GM12872 (cell line): ENCODE measurements around the gene GALNT13.

ENCODE experiments used
- TF ChIP-seq, protein P1 (sequence below): IDR thresholded peaks from 3 replicates; pipeline ENCODE4 v1.5.1; 2011; ENCODE audit warnings: low read depth, mild to moderate bottlenecking, low read length, moderate library complexity; ENCODE audit not compliant: insufficient read depth

Gene GALNT13

DNA sequence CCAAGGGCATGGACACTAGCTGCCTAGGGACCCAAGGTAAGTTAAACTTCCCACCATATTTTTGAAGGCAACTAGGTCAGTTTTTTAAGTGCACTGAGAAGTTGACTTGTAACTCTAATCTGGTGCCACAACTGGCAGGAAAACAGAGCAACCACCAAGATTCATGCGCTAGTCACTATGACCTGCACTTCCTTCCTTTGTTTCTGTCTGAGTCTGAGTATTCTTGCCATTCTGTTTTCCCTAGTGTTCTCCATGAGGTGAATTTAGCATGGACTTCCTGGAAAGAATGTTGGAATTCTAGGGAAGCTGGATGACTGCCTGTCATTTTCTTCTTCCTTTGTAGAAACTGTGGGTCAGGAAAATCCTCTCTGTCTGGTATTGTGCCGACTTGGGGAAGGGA, 249.0 kb downstream of the GALNT13 start:
- TF ChIP-seq, protein P1, sequence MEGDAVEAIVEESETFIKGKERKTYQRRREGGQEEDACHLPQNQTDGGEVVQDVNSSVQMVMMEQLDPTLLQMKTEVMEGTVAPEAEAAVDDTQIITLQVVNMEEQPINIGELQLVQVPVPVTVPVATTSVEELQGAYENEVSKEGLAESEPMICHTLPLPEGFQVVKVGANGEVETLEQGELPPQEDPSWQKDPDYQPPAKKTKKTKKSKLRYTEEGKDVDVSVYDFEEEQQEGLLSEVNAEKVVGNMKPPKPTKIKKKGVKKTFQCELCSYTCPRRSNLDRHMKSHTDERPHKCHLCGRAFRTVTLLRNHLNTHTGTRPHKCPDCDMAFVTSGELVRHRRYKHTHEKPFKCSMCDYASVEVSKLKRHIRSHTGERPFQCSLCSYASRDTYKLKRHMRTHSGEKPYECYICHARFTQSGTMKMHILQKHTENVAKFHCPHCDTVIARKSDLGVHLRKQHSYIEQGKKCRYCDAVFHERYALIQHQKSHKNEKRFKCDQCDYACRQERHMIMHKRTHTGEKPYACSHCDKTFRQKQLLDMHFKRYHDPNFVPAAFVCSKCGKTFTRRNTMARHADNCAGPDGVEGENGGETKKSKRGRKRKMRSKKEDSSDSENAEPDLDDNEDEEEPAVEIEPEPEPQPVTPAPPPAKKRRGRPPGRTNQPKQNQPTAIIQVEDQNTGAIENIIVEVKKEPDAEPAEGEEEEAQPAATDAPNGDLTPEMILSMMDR, result no peak

DNA sequence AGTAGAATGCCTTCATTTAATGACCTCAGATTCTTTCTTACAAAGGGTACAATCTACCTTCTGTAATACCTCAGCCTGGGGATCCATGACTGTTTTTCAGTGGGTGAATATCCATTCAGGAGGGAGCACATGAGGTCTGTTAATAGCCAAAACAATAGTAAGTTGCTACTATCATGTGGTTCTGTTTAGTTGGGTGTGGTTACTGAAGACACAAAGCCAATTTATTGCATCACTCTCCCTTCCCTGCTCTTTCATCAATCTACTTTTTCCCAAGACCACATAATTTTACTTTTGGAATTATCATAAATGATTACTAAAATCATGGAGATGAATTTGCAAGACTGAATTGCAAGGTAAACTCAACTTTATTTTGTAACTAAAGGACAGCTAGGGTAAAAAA, 254.2 kb downstream of the GALNT13 start:
- TF ChIP-seq, protein P1, result no peak

DNA sequence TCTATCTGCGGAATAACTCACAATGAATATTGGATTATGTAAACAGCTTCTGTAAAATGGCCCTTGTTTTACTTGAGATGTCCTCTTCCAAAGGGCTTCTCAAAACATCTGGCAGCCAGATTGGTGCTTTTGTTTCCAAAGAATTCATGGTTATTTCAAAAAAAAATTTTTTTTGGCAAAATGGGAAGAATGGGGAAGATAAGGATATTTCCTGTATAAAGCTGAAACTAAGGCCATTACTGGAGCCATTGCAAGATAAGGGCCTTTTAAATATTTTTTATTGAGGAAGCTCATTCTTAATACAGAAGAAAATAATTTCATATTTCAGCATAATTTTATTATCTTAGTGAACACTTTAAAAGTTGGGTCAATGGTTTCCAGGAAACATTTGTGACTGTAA, 259.1 kb downstream of the GALNT13 start:
- TF ChIP-seq, protein P1, result no peak

DNA sequence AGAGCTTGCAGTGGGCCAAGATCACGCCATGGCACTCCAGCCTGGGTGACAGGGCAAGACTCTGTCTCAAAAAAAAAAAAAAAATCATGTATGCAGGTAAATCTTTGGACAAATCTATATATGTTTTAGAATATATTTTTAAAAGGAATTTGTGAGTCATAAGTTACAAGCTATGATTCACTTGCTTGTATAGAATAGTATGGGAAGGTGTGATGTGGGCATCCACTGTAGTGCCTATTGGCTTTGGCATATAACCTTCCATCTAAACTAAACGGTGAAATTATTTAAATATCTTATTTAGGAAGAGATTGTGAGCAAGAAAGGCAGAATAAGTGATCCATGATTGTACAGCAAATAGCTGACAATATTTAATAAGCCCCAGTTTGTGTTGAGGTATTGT, 261.1 kb downstream of the GALNT13 start:
- TF ChIP-seq, protein P1, result no peak

DNA sequence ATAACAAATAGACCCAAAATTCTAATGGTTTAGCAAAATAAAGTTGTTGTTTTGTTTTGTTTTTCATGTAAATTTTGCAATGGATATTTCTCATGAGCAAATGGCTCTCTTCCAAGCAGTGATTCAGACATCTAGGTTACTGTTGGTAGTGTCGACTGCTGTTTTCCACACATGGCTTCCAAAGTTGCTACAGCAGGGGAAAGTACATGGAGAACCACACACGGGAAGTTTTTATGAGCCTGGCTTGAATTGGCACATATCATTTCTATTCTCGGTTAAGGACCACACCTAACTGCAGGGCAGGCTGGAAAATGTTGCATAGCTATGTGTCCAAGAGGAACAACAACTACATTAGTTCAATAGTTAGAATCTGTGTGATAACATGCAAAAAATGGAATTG, 262.1 kb downstream of the GALNT13 start:
- TF ChIP-seq, protein P1, result no peak

DNA sequence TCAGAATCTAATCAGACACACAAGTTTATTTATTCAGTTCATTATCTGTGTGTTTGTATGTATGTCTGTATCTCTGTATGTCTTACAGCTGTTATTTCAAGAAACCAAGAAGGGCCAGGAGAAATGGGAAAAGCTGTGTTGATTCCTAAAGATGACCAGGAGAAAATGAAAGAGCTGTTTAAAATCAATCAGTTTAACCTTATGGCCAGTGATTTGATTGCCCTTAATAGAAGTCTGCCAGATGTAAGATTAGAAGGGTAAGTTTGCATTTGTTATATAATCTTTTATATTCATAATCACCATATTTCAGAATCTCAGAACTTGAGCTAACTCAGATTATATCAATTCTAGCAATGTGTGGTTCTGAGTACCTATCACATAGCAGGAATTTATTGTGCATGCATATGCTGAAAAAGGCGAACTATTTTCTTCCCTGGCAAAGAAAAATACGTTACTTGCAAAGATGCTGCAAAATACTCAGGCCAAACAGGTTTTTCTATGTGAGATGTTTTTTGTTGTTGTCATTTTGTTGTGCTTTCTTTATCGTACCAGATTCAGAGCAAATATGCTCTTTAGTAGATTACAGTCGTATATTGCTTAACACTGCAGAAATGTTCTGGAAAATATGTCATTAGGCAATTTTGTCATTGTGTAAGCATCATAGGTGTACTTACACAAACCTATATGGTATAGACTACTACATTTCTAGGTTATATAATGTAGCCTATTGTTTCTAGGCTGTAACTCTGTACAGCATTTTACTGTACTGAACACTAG, 268.7 kb downstream of the GALNT13 start:
- TF ChIP-seq, protein P1, result no peak

DNA sequence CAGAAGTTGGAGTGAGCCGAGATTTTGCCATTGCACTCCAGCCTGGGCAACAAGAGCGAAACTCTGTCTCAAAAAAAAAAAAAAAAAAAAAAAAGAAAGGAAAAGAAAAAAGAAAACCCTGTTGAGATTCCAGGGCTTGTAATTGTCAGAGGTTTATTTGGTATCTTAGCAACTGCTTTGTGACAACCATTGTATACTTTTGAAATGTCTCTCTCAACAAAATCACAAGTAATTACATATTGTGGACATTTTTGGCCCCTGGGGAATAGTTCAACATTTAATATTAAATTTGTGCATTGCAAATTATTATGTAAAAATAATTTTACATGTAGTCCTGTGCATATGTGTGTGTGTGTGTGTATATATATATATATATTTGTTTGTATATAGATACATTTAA, 270.8 kb downstream of the GALNT13 start:
- TF ChIP-seq, protein P1, result no peak
